ENCODE measurements around the gene KCTD13.
"Not testable (repeated sequence)": the region's sequence is repeated elsewhere in the genome, so short reads cannot be mapped to it uniquely, and the experiment has no call there.

KCTD13 gene

DNA sequence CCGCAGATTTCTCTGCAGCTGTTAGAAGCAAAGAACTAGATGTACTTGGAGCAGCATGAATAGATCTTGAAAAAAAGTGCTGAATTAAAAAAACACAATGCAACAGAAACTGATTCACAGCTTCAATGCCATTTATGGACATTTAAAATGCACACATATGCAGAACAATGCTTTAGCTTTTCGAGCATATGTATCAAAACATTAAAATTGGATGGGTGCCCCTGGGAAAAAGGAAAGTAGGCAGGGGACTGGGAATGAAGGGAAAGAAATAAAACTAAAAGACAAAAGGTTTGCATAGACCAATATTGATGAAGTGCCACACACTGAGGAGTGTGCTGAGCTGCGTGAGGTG lies 5.0 kb downstream of the KCTD13 start:
- FAIRE-seq (no peak), DNase-seq (ENCODE audit: insufficient read length, low spot score) (no peak)
- no peak for TF ChIP-seq TAF1 (IDR thresholded peaks at IDR 0.05; ENCODE audit: low read depth, low read length)
- TF ChIP-seq POU2F2 (IDR thresholded peaks at IDR 0.05; ENCODE audit: low read depth, low read length): no peak
- TF ChIP-seq POLR2AphosphoS5 (IDR thresholded peaks at IDR 0.05; ENCODE audit: low read depth, low read length): no peak
- TF ChIP-seq POLR2A (IDR thresholded peaks at IDR 0.05; ENCODE audit: low read depth, low read length): no peak
- TF ChIP-seq SPI1 (IDR thresholded peaks at IDR 0.05; ENCODE audit: low read depth, low read length): no peak
- TF ChIP-seq PAX5 (IDR thresholded peaks at IDR 0.05; ENCODE audit: insufficient read depth, low read length, severe bottlenecking): no peak

DNA sequence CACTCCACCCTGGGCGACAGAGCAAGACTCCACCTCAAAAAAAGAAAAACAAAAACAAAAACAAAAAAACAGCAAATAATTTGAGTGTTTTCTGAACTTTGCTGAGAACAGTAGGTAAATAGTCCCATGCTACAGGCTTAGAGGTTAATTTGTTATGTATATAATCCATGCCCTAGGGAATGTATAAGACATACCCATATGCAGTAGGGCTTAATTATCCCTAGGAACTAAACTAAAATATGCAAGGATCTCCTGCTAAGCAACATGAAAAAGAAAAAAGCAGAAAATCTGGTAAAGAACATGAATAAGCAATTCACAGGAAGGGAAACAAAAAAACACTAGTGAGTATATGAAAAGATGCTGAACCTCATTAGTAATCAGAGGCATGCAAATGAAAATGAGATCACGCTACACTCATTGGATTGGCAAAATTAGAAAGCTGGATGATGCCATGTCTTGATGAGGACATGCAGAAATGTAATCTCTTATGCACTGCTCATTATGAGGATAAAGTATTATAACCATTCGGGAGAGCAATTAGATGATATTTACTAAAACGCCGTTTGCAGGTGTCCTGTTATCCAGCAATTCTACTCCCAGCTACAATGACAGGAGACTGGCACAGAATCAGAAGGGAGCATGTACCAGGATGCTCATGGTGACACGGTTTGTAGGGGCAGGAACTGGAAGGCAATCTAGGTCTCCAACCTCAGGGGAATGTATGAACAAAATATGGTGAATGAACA lies 5.6 kb downstream of the KCTD13 start:
- DNase-seq (ENCODE audit: insufficient read length, low spot score): no peak
- FAIRE-seq: no peak

DNA sequence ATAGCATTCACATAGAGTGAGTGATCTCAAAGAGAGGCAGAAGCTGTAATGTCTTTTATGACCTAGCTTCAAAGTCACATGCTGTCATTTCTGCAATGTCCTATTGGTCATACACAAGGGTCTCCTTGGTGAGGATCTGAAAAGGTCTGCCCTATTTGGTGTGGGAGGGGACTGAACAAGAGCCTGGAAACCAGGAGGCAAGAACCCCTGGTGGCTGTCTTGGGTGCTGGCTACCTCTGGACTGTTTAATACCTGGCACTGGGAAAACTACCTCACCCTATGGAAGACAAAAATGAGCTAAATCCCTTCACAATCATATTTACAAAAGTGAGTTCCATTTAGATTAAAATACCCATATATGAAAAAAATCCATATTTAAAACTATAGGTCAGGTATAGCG lies 9.0 kb downstream of the KCTD13 start:
- DNase-seq (ENCODE audit: insufficient read length, low spot score): no peak
- FAIRE-seq: no peak
- TF ChIP-seq POLR2A (IDR thresholded peaks at IDR 0.05; ENCODE audit: low read depth, low read length) (no peak), SPI1 (IDR thresholded peaks at IDR 0.05; ENCODE audit: low read depth, low read length) (no peak), POU2F2 (IDR thresholded peaks at IDR 0.05; ENCODE audit: low read depth, low read length) (no peak), TAF1 (IDR thresholded peaks at IDR 0.05; ENCODE audit: low read depth, low read length) (no peak)

More for the DNA sequence above, 5.6 kb downstream of the KCTD13 start:
- TF ChIP-seq SPI1 (IDR thresholded peaks at IDR 0.05; ENCODE audit: low read depth, low read length) (no peak), POLR2AphosphoS5 (IDR thresholded peaks at IDR 0.05; ENCODE audit: low read depth, low read length) (no peak), PAX5 (IDR thresholded peaks at IDR 0.05; ENCODE audit: insufficient read depth, low read length, severe bottlenecking) (no peak), POLR2A (IDR thresholded peaks at IDR 0.05; ENCODE audit: low read depth, low read length) (no peak), TAF1 (IDR thresholded peaks at IDR 0.05; ENCODE audit: low read depth, low read length) (no peak), POU2F2 (IDR thresholded peaks at IDR 0.05; ENCODE audit: low read depth, low read length) (no peak)

DNA sequence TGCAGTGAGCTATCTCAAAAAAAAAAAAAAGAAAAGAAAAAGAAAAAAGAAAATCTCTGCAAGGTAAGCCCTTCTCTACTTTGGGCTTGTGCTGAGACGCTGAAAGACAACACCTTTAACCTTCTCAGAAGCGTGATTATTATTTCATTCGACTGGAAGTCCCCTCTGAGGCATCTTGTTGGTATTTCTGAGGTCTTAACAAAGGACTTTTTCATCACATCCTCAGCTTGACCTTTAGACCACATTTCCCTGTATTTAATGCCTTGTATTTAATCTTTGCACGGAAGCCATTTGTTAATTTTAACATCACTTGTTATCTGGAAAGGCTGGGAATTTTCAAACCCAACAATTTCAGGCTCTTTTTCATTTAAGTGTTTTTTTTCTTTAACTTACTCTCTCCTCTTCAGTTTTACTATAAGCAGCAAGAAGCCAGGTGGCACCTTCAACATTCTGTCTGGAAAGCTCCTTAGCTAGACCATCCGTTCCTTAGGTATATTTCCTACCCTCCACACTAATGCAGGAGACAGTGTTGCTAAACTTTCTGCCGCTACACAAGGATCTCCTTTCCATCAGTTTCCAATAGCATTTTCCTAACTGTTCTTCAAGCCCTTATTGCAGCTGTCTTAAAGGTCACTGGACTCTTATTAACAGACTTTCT lies 10.3 kb downstream of the KCTD13 start:
- DNase-seq (ENCODE audit: insufficient read length, low spot score): no peak
- FAIRE-seq: no peak
- TF ChIP-seq PAX5 (IDR thresholded peaks at IDR 0.05; ENCODE audit: insufficient read depth, low read length, severe bottlenecking): no peak
- no peak for TF ChIP-seq SPI1 (IDR thresholded peaks at IDR 0.05; ENCODE audit: low read depth, low read length)
- TF ChIP-seq POU2F2 (IDR thresholded peaks at IDR 0.05; ENCODE audit: low read depth, low read length): no peak
- TF ChIP-seq TAF1 (IDR thresholded peaks at IDR 0.05; ENCODE audit: low read depth, low read length): no peak
- TF ChIP-seq POLR2AphosphoS5 (IDR thresholded peaks at IDR 0.05; ENCODE audit: low read depth, low read length): no peak
- no peak for TF ChIP-seq POLR2A (IDR thresholded peaks at IDR 0.05; ENCODE audit: low read depth, low read length)

DNA sequence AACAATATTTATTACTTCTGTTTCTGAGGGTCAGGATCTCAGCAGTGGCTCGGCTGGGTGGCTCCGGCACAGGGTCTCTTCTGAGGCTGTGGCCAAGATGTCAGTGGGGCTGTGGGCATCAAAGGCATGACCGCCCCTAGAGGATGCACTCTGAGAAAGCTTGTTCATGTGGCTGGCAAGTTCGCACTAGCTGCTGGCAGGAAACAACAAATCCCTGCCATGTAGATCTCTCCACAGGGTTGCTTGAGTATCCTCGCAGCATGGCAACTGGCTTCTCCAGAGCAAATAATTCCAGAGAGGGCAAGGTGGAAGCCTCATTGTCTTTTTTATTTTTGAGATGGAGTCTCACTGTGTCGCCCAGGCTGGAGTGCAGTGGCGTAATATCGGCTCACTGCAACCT lies 12.5 kb downstream of the KCTD13 start:
- FAIRE-seq (no peak), DNase-seq (ENCODE audit: insufficient read length, low spot score) (no peak)
- TF ChIP-seq POLR2A (IDR thresholded peaks at IDR 0.05; ENCODE audit: low read depth, low read length): no peak
- TF ChIP-seq SPI1 (IDR thresholded peaks at IDR 0.05; ENCODE audit: low read depth, low read length): no peak
- TF ChIP-seq POU2F2 (IDR thresholded peaks at IDR 0.05; ENCODE audit: low read depth, low read length): no peak
- TF ChIP-seq POLR2AphosphoS5 (IDR thresholded peaks at IDR 0.05; ENCODE audit: low read depth, low read length): no peak
- TF ChIP-seq PAX5 (IDR thresholded peaks at IDR 0.05; ENCODE audit: insufficient read depth, low read length, severe bottlenecking): no peak
- no peak for TF ChIP-seq TAF1 (IDR thresholded peaks at IDR 0.05; ENCODE audit: low read depth, low read length)

DNA sequence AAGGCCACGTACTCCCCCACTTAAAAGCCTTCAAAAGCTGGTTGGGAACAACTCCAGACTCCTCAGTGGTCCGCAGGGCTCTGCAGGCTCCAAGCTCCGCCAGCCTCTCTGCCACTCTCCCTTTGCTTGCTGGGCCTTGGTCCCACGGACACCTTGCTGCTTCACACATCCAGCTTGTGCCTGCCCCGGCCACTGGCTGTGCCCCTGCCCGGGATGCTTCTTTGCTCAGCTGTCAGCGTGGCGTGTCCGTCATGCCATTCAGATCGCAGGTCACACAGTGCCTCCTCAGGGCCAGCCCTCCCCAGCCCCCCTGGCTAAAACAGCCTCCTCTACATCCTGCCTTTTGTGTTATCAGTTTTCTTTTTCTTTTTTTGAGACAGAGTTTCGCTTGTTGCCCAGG lies 13.9 kb downstream of the KCTD13 start:
- TF ChIP-seq POU2F2 (IDR thresholded peaks at IDR 0.05; ENCODE audit: low read depth, low read length) (no peak), PAX5 (IDR thresholded peaks at IDR 0.05; ENCODE audit: insufficient read depth, low read length, severe bottlenecking) (no peak), SPI1 (IDR thresholded peaks at IDR 0.05; ENCODE audit: low read depth, low read length) (no peak), TAF1 (IDR thresholded peaks at IDR 0.05; ENCODE audit: low read depth, low read length) (no peak), POLR2A (IDR thresholded peaks at IDR 0.05; ENCODE audit: low read depth, low read length) (no peak)
- no peak for FAIRE-seq
- no peak for DNase-seq (ENCODE audit: insufficient read length, low spot score)

DNA sequence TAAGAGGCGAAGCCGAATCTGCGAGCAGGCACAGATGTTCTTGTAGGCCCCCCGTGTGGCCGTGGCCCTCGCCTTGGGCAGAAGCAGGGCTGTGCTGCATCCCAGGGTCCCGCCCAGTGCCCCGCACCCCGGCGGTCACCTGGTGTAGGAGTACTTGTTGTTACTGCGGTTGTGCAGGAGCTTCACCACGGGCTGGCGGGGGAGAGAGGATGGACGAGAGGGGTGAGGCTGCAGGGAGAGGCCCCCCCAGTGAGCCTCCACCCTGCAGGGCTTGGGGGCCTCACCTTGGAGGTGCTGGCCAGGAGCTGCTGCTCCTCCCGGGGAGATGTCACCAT lies 14.4 kb downstream of the KCTD13 start:
- TF ChIP-seq POLR2A (IDR thresholded peaks at IDR 0.05; ENCODE audit: low read depth, low read length) (no peak), POLR2AphosphoS5 (IDR thresholded peaks at IDR 0.05; ENCODE audit: low read depth, low read length) (no peak), SPI1 (IDR thresholded peaks at IDR 0.05; ENCODE audit: low read depth, low read length) (no peak)
- FAIRE-seq: no peak

DNA sequence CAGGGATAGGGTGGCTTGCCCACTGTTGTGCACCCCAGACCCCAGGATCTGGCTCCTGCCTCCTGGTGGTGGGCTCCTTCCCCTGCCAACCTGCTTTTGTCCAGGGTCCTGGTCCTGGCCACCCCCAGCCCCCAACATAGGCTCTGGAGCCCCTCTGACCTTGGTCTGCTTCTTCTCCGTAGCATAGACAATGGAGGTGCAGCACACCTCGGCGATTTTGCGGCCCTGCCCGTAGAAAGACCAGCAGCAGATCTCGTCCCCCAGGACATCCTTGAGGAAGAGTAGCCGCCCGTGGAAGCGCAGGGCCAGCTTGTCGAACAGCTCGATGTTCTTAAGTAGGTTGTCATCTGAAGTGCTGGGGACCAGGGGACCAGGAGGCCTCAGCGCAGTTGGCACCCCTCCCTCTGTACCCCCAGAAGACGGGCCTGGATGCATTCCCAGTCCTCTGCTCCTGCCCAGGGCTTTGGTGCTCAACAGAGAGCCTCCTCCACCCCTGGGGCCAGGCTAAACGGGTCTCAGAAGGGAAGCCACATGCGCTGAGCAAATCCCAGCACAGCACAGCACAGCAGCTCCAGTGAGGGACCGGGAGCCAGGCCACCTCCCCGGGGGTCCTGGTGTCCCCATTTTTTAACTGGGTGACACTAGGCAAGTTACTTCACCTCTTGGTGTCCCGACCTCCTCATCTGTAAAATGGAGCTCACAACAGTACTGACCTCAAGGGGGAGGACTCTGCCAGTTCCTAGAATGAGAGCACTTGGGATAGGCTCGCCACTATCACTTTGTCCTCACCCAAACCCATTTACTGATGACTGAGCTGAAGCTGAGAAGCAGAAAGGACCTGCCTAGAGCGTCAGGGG lies 15.0 kb downstream of the KCTD13 start:
- no peak for DNase-seq (ENCODE audit: insufficient read length, low spot score)
- FAIRE-seq: no peak
- TF ChIP-seq SPI1 (IDR thresholded peaks at IDR 0.05; ENCODE audit: low read depth, low read length) (no peak), PAX5 (IDR thresholded peaks at IDR 0.05; ENCODE audit: insufficient read depth, low read length, severe bottlenecking) (no peak), POLR2AphosphoS5 (IDR thresholded peaks at IDR 0.05; ENCODE audit: low read depth, low read length) (no peak), TAF1 (IDR thresholded peaks at IDR 0.05; ENCODE audit: low read depth, low read length) (no peak)

More for the DNA sequence above, 14.4 kb downstream of the KCTD13 start:
- no peak for DNase-seq (ENCODE audit: insufficient read length, low spot score)

DNA sequence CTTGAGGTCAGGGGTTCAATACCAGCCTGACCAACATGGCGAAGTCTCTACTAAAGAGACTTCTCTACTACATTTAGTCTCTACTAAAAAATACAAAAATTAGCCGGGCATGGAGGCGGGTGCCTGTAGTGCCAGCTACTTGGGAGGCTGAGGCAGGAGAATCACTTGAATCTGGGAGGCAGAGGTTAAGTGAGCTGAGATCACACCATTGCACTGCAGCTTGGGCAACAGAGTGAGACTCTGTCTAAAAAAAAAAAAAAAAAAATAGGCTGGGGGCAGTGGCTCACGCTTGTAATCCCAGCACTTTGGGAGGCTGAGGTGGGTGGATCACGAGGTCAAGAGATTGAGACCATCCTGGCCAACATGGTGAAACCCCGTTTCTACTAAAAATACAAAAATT lies 16.2 kb downstream of the KCTD13 start:
- not testable (repeated sequence) for DNase-seq (ENCODE audit: insufficient read length, low spot score); FAIRE-seq

DNA sequence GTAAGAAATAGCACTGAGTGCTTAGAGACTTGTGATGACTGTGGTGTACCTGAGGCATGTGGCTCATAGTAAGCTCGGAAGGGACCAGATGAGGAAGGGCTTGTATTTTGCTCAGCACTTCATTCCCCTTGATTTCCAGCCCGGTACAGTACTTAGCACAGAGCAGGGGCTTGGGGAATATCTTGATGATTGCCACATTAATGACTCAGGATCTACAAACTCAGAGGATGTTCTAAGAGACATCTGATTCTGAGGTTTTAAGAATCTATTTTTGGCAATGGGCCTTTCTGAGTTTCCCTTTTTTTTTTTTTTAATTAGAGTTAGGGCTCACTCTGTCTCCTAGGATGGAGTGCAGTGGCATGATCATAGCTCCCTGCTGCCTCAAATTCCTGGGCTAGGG lies 16.6 kb downstream of the KCTD13 start:
- FAIRE-seq (no peak), DNase-seq (ENCODE audit: insufficient read length, low spot score) (no peak)
- no peak for TF ChIP-seq SPI1 (IDR thresholded peaks at IDR 0.05; ENCODE audit: low read depth, low read length)
- TF ChIP-seq TAF1 (IDR thresholded peaks at IDR 0.05; ENCODE audit: low read depth, low read length): no peak
- no peak for TF ChIP-seq POLR2AphosphoS5 (IDR thresholded peaks at IDR 0.05; ENCODE audit: low read depth, low read length)
- no peak for TF ChIP-seq POU2F2 (IDR thresholded peaks at IDR 0.05; ENCODE audit: low read depth, low read length)
- TF ChIP-seq PAX5 (IDR thresholded peaks at IDR 0.05; ENCODE audit: insufficient read depth, low read length, severe bottlenecking): no peak
- TF ChIP-seq POLR2A (IDR thresholded peaks at IDR 0.05; ENCODE audit: low read depth, low read length): no peak
